H9 (cell line): ENCODE measurements around the gene PIEZO2. TPM values are rescaled to one million over a fixed set of nuclear protein-coding genes. Genes with fewer than 3 reads are reported as not detected.

ENCODE experiments used
- DNase-seq: peaks from one replicate; pipeline ENCODE4 v3.0.0-alpha.2; 2017
- H2AFZ ChIP-seq: one replicate; pipeline ENCODE4 v1.6.1; 2013; ENCODE audit warnings: mild to moderate bottlenecking, low read length, control low read depth, moderate library complexity
- H2AK5ac ChIP-seq: 2 replicates; pipeline ENCODE4 v1.6.1; 2013; ENCODE audit warnings: low read length, control low read depth, mixed read lengths; ENCODE audit not compliant: insufficient read length
- H2BK120ac ChIP-seq: one replicate; pipeline ENCODE4 v1.6.1; 2013; ENCODE audit warnings: low read depth, mild to moderate bottlenecking, low read length, control low read depth, inconsistent platforms; ENCODE audit not compliant: poor library complexity, severe bottlenecking
- H2BK12ac ChIP-seq: 2 replicates; pipeline ENCODE4 v1.6.1; 2013; ENCODE audit warnings: low read length, control low read depth, mixed read lengths, low read depth; ENCODE audit not compliant: insufficient read length
- H2BK15ac ChIP-seq: 2 replicates; pipeline ENCODE4 v1.6.1; 2013; ENCODE audit warnings: low read depth, low read length, control low read depth
- H2BK20ac ChIP-seq: one replicate; pipeline ENCODE4 v1.6.1; 2013; ENCODE audit warnings: low read depth, mild to moderate bottlenecking, low read length, control low read depth, inconsistent platforms; ENCODE audit not compliant: poor library complexity, severe bottlenecking
- H2BK5ac ChIP-seq: 2 replicates; pipeline ENCODE4 v1.6.1; 2013; ENCODE audit warnings: low read length, control low read depth, mixed read lengths; ENCODE audit not compliant: insufficient read length
- H3K14ac ChIP-seq: 2 replicates; pipeline ENCODE4 v1.6.1; 2013; ENCODE audit warnings: low read length, control low read depth; ENCODE audit not compliant: insufficient read depth
- H3K18ac ChIP-seq: 2 replicates; pipeline ENCODE4 v1.6.1; 2013; ENCODE audit warnings: low read depth, mild to moderate bottlenecking, mixed read lengths, low read length, control low read depth; ENCODE audit not compliant: insufficient read length
- H3K23ac ChIP-seq: 2 replicates; pipeline ENCODE4 v1.6.1; 2013; ENCODE audit warnings: low read length, control low read depth, mixed read lengths, low read depth; ENCODE audit not compliant: insufficient read length
- H3K23me2 ChIP-seq: 2 replicates; pipeline ENCODE4 v1.6.1; 2013; ENCODE audit warnings: low read depth, mild to moderate bottlenecking, mixed read lengths, low read length, control low read depth; ENCODE audit not compliant: insufficient read length, poor library complexity, severe bottlenecking
- H3K27ac ChIP-seq: 2 replicates; pipeline ENCODE4 v1.5.1; 2013; ENCODE audit warnings: low read length, control low read depth, mixed read lengths, low read depth; ENCODE audit not compliant: insufficient read length
- H3K27me3 ChIP-seq: 2 replicates; pipeline ENCODE4 v1.6.1; 2013; ENCODE audit warnings: low read length, control low read depth, inconsistent platforms; ENCODE audit not compliant: insufficient read depth
- H3K4ac ChIP-seq: 2 replicates; pipeline ENCODE4 v1.6.1; 2013; ENCODE audit warnings: low read depth, mild to moderate bottlenecking, control low read depth, inconsistent platforms, low read length, moderate library complexity
- H3K4me1 ChIP-seq: 2 replicates; pipeline ENCODE4 v1.6.1; 2013; ENCODE audit warnings: low read length, control low read depth, inconsistent platforms; ENCODE audit not compliant: insufficient read depth
- H3K4me2 ChIP-seq: 2 replicates; pipeline ENCODE4 v1.6.1; 2013; ENCODE audit warnings: low read length, control low read depth, mixed read lengths; ENCODE audit not compliant: insufficient read length, insufficient read depth
- H3K56ac ChIP-seq: 2 replicates; pipeline ENCODE4 v1.6.1; 2013; ENCODE audit warnings: low read depth, mild to moderate bottlenecking, mixed read lengths, low read length, control low read depth; ENCODE audit not compliant: insufficient read length
- H3K79me1 ChIP-seq: 2 replicates; pipeline ENCODE4 v1.6.1; 2013; ENCODE audit warnings: low read depth, mild to moderate bottlenecking, moderate library complexity, low read length, control low read depth, inconsistent platforms; ENCODE audit not compliant: insufficient read depth, poor library complexity, severe bottlenecking
- H3K79me2 ChIP-seq: 2 replicates; pipeline ENCODE4 v1.6.1; 2013; ENCODE audit warnings: low read length, control low read depth, inconsistent platforms; ENCODE audit not compliant: insufficient read depth
- H3K9ac ChIP-seq: 2 replicates; pipeline ENCODE4 v1.6.1; 2013; ENCODE audit warnings: low read length, control low read depth, mixed read lengths; ENCODE audit not compliant: insufficient read length; ENCODE audit errors: extremely low read depth
- H3K9me3 ChIP-seq: one replicate; pipeline ENCODE4 v1.6.1; 2013; ENCODE audit warnings: low read depth, low read length, inconsistent platforms; ENCODE audit not compliant: control insufficient read depth
- H3T11ph ChIP-seq: one replicate; pipeline ENCODE4 v1.6.1; 2013; ENCODE audit warnings: mild to moderate bottlenecking, low read length, control low read depth, inconsistent platforms
- H4K20me1 ChIP-seq: one replicate; pipeline ENCODE4 v1.6.1; 2013; ENCODE audit not compliant: control insufficient read depth, insufficient read length, insufficient read depth
- H4K5ac ChIP-seq: 2 replicates; pipeline ENCODE4 v1.6.1; 2013; ENCODE audit warnings: low read depth, mild to moderate bottlenecking, mixed read lengths, low read length, control low read depth; ENCODE audit not compliant: insufficient read length
- H4K8ac ChIP-seq: replicated peaks from 2 replicates; pipeline ENCODE4 v1.6.1; 2013; ENCODE audit warnings: low read length, control low read depth, mixed read lengths, low read depth; ENCODE audit not compliant: insufficient read length
- H4K91ac ChIP-seq: 2 replicates; pipeline ENCODE4 v1.6.1; 2013; ENCODE audit warnings: low read depth, mild to moderate bottlenecking, moderate library complexity, mixed read lengths, low read length, control low read depth; ENCODE audit not compliant: insufficient read length
- H3K27ac Mint-ChIP-seq, 3 experiments: 2 replicates in 2 of 3; 3 replicates in 1 of 3; pipeline ENCODE4 v1.8.0; 2020 to 2021; ENCODE audit warnings: mixed read lengths in 3 of 3, mild to moderate bottlenecking in 1 of 3, moderate library complexity in 1 of 3
- H3K27me3 Mint-ChIP-seq: 2 replicates; pipeline ENCODE4 v1.8.0; 2021; ENCODE audit warnings: low read depth, mild to moderate bottlenecking, moderate library complexity, mixed read lengths
- H3K36me3 Mint-ChIP-seq, 3 experiments: 2 replicates in 2 of 3; 3 replicates in 1 of 3; pipeline ENCODE4 v1.8.0; 2020 to 2021; ENCODE audit warnings: low read depth in 3 of 3, mixed read lengths in 3 of 3; ENCODE audit not compliant: insufficient read depth in 1 of 3
- H3K4me1 Mint-ChIP-seq, 2 experiments: 2 replicates each; pipeline ENCODE4 v1.8.0; 2020; ENCODE audit warnings: mixed read lengths in 2 of 2
- H3K4me3 Mint-ChIP-seq, 2 experiments: 2 replicates in 1 of 2; 3 replicates in 1 of 2; pipeline ENCODE4 v1.8.0; 2020 to 2021; ENCODE audit warnings: mild to moderate bottlenecking in 2 of 2, mixed read lengths in 2 of 2, moderate library complexity in 1 of 2
- H3K9me3 Mint-ChIP-seq, 2 experiments: 2 replicates in 1 of 2; 3 replicates in 1 of 2; pipeline ENCODE4 v1.8.0; 2020; ENCODE audit warnings: mild to moderate bottlenecking in 2 of 2, mixed read lengths in 2 of 2, moderate library complexity in 1 of 2
- CTCF ChIP-seq: fragments of 200-600 bp; sonication (generic); conservative IDR thresholded peaks from 3 replicates; pipeline ENCODE4 v1.8.0; 2021; ENCODE audit warnings: antibody characterized with exemption, mild to moderate bottlenecking
- WGBS: extraction: QIAGEN DNeasy Blood & Tissue Kit; methylation state at CpG from one replicate; pipeline ENCODE4 v1.1.7; 2013; ENCODE audit warnings: missing lambda C conversion rate, low lambda C conversion rate, mixed read lengths; ENCODE audit not compliant: insufficient read length; ENCODE audit errors: extremely low coverage; 5-methylcytosine and 5-hydroxymethylcytosine counted together
- total RNA-seq: library from RNA; stranded (reverse); gene quantifications from 2 replicates; pipeline ENCODE4 v1.2.1, GENCODE V29; 2021

The PIEZO2 gene
- total RNA-seq, 1 experiment from 2014 or later, result 3.9 TPM

GRCh38 chr18:11031966-11032365, 117.4 kb downstream of the PIEZO2 start:
- H3K14ac ChIP-seq, result no peak overlapping the region
- H3K4me1 ChIP-seq, result no peaks in the 10 kb centered on the region; the same call in 1 of the 2 replicates
- no peak overlapping the region for H3K56ac ChIP-seq
- H3K27ac ChIP-seq, result no peak overlapping the region
- no peaks in the 10 kb centered on the region for H3K36me3 Mint-ChIP-seq
- no peak overlapping the region for H2BK12ac ChIP-seq
- no peak overlapping the region for H3K18ac ChIP-seq
- no peak for DNase-seq
- TF ChIP-seq CTCF, result no peak
- no peak overlapping the region for H2BK20ac ChIP-seq
- no peak overlapping the region for H2AFZ ChIP-seq
- H3K27me3 Mint-ChIP-seq, result no peaks in the 10 kb centered on the region; the same call in 1 of the 2 replicates
- no peak overlapping the region for H4K91ac ChIP-seq
- H4K20me1 ChIP-seq, result no peaks in the 10 kb centered on the region
- H3K27ac Mint-ChIP-seq, result no peak overlapping the region
- no peak overlapping the region for H2BK120ac ChIP-seq
- H2AK5ac ChIP-seq, result no peak overlapping the region
- H3K4ac ChIP-seq, result no peak overlapping the region
- no peak overlapping the region for H2BK5ac ChIP-seq
- H2BK15ac ChIP-seq, result no peak overlapping the region
- H4K8ac ChIP-seq, result no peak overlapping the region
- H3K79me1 ChIP-seq, result no peaks in the 10 kb centered on the region
- H3K79me2 ChIP-seq, result no peaks in the 10 kb centered on the region
- no peaks in the 10 kb centered on the region for H3K27me3 ChIP-seq
- H3K9ac ChIP-seq, result no peak overlapping the region
- no CpG with 5 or more reads among the region's 5 CpGs for WGBS
- no peak overlapping the region for H3T11ph ChIP-seq
- H3K23me2 ChIP-seq, result no peaks in the 10 kb centered on the region
- H3K4me1 Mint-ChIP-seq, result peaks cover 2% of the 10 kb centered on the region in 2 experiments; a peak in 1 of 4 replicates
- no peaks in the 10 kb centered on the region for H3K9me3 ChIP-seq
- no peaks in the 10 kb centered on the region; a peak in 1 of 5 replicates for H3K9me3 Mint-ChIP-seq
- H3K4me2 ChIP-seq, result no peak overlapping the region
- H3K4me3 Mint-ChIP-seq, result no peak overlapping the region
- H4K5ac ChIP-seq, result no peak overlapping the region
- H3K23ac ChIP-seq, result no peak overlapping the region
